ENCODE data around the gene SVBP.

DNA sequence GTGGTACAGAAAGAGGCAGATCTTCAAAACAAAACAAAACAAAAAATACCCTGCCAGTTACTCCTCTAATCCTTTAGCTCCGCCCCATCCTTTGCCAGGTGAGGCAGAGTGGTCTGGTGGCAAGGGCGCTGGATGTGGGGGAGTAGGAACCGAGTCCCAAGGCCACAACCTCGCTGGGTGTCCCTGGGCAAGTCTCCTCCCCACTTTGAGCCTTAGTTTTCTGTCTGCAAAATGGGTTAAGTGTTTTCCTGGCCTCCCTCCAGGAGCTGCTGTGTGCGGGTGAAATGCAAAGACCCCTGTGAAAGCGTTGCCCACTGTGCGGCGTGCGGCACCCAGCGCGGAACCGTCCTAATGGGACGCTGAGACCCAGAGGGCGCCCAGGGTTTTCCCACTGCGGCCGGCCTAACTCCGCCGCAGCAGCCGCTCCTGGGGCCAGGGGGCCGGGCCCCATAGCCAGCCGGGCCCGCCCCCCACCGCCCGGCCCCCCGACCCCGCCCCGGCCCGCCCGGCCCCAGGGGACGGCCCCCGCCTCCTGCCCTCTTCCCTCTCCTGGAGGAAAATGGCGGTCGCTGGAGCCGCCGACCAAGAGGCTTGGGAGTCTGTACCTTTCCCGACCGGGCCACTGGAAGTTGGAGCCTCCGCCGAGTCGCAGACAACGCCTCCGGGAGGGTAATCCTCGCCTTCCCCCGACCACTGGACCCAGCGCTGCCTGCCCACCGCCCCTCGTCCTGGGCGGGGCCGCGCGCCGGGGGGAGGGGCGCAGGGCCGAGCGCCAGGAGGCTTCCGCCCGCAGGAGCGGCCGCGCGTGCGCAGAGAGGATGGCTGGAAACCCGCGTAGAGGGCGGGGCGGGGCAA is at the start of gene SVBP, which contains the start of gene ERMAP:
- TF ChIP-seq CTCF (IDR thresholded peaks at IDR 0.05) (no peak), EZH2 (IDR thresholded peaks at IDR 0.05; ENCODE audit: borderline replicate concordance, insufficient read depth, low read depth, low read length, poor library complexity, severe bottlenecking) (no peak)
